Keratinocyte (primary cell): ENCODE results near the gene NUP214. TPM values are rescaled to one million over a fixed set of nuclear protein-coding genes. Genes with fewer than 3 reads are reported as not detected.

Experiments used
- DNase-seq: peaks from one replicate; pipeline ENCODE4 v3.0.0-alpha.2; 2011; ENCODE audit warnings: low read depth, missing footprints, low spot score
- FAIRE-seq: peaks from 2 replicates; lab custom pipeline; 2011; peaks lifted over from hg19 to GRCh38; lab: Jason Lieb, UNC
- H2AFZ ChIP-seq: 2 replicates; pipeline ENCODE4 v1.6.0; 2012; ENCODE audit warnings: low read length, control low read depth, inconsistent platforms; ENCODE audit not compliant: control insufficient read depth
- H3K27ac ChIP-seq: 2 replicates; pipeline ENCODE4 v1.5.1; 2011; ENCODE audit warnings: low read length; ENCODE audit not compliant: control insufficient read depth, insufficient read depth
- H3K27me3 ChIP-seq: 3 replicates; pipeline ENCODE4 v1.6.0; 2011; ENCODE audit warnings: low read length; ENCODE audit not compliant: control insufficient read depth, insufficient read depth; ENCODE audit errors: extremely low read depth
- H3K36me3 ChIP-seq, 2 experiments: 2 replicates in 1 of 2; 3 replicates in 1 of 2; pipeline ENCODE4 v1.5.1; 2011; ENCODE audit warnings: low read length in 2 of 2, mild to moderate bottlenecking in 1 of 2; ENCODE audit not compliant: control insufficient read depth in 2 of 2, insufficient read depth in 2 of 2; ENCODE audit errors: extremely low read depth in 1 of 2
- H3K4me1 ChIP-seq: 3 replicates; pipeline ENCODE4 v1.5.1; 2011; ENCODE audit warnings: low read length; ENCODE audit not compliant: control insufficient read depth, insufficient read depth; ENCODE audit errors: extremely low read depth
- H3K4me2 ChIP-seq: 3 replicates; pipeline ENCODE4 v1.6.0; 2011; ENCODE audit warnings: low read depth, low read length; ENCODE audit not compliant: control insufficient read depth, insufficient read depth; ENCODE audit errors: extremely low read depth
- H3K4me3 ChIP-seq, 3 experiments: fragments of 200-600 bp in 1 of 3; sonication (generic) in 1 of 3; 2 replicates in 2 of 3; 3 replicates in 1 of 3; pipeline ENCODE4 v1.5.1; 2011 to 2016; ENCODE audit warnings: low read length in 3 of 3, mild to moderate bottlenecking in 3 of 3, control low read depth in 2 of 3, inconsistent platforms in 1 of 3, low read depth in 1 of 3, mixed read lengths in 1 of 3, mixed run types in 1 of 3, moderate library complexity in 1 of 3; ENCODE audit not compliant: control insufficient read depth in 2 of 3, insufficient read depth in 2 of 3; ENCODE audit errors: extremely low read depth in 1 of 3
- H3K79me2 ChIP-seq: 2 replicates; pipeline ENCODE4 v1.6.0; 2012; ENCODE audit warnings: low read length; ENCODE audit not compliant: control insufficient read depth, insufficient read depth
- H3K9ac ChIP-seq: 3 replicates; pipeline ENCODE4 v1.6.0; 2011; ENCODE audit warnings: low read length; ENCODE audit not compliant: control insufficient read depth, insufficient read depth; ENCODE audit errors: extremely low read depth
- H3K9me1 ChIP-seq: 3 replicates; pipeline ENCODE4 v1.6.0; 2011; ENCODE audit warnings: low read length; ENCODE audit not compliant: control insufficient read depth, insufficient read depth; ENCODE audit errors: extremely low read depth
- H3K9me3 ChIP-seq: 2 replicates; pipeline ENCODE4 v1.5.1; 2012; ENCODE audit warnings: low read depth, low read length; ENCODE audit not compliant: control insufficient read depth
- H4K20me1 ChIP-seq: 3 replicates; pipeline ENCODE4 v1.6.0; 2011; ENCODE audit warnings: low read length; ENCODE audit not compliant: control insufficient read depth, insufficient read depth; ENCODE audit errors: extremely low read depth
- EZH2 ChIP-seq: IDR thresholded peaks from one replicate; pipeline ENCODE4 v1.6.1; 2012; ENCODE audit warnings: inconsistent platforms, mild to moderate bottlenecking, low read length, moderate library complexity
- dilution Hi-C: fragments of 300-500 bp; cut with MboI; formaldehyde crosslinking; loops from one replicate; pipeline ENCODE4 v1.7.0; 2020; ENCODE audit warnings: low sequenced_read_pairs; ENCODE audit not compliant: extremely low pct_ligation_motif_present
- polyA plus RNA-seq, 5 experiments: library from polyadenylated mRNA; depleted of rRNA in 3 of 5; stranded (reverse) in 3 of 5; stranded (forward) in 1 of 5; unstranded in 1 of 5; fragments of >200 nt; gene quantifications; 1 replicate in 1 of 5; 2 replicates in 3 of 5; 3 replicates in 1 of 5; pipeline versions ENCODE4 v1.2.1 to v1.2.3, GENCODE V29; 2011 to 2012; ENCODE audit warnings: missing spikeins in 2 of 5, low read depth in 1 of 5, low replicate concordance in 1 of 5
- TF ChIP-seq, protein P1 (sequence below), 3 experiments: IDR thresholded peaks in 1 of 3; conservative IDR thresholded peaks in 1 of 3; optimal IDR thresholded peaks in 1 of 3; 2 replicates in 2 of 3; 3 replicates in 1 of 3; pipeline versions ENCODE3 to v1.5.1; 2011; ENCODE audit warnings: low read length in 3 of 3, mild to moderate bottlenecking in 3 of 3, moderate library complexity in 2 of 3, control low read depth in 1 of 3, inconsistent platforms in 1 of 3; ENCODE audit not compliant: insufficient read depth in 2 of 3; ENCODE audit errors: extremely low read depth in 1 of 3

Gene NUP214
- polyA plus RNA-seq, 1 donor (not counting 4 experiments of a cell fraction or from before 2014, with no cell fraction given) = 7.3 TPM

GRCh38 chr9:131146186-131146585 is 20.8 kb downstream of the NUP214 start:
- no peak for FAIRE-seq
- H3K36me3 ChIP-seq = peaks cover 25 to 28% of the 10 kb centered on the region in 2 experiments

DNA sequence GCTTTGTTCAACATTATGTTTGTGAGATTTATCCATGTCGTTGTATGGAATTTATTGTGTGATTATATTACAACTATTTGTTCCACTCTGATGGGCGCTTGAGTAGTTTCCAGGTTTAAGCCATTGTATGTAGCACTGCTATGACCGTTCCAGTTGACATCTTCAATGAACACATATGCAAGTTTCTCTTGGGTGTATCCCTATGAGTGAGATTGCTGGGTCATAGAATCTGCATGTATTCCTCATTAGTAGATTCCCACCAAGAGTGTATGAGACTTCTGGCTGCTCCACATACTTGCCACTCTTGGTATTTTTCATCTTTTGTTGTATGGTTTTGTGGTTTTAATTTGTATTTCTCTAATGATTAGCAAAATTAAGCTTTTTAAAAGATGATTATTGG is 22.9 kb downstream of the NUP214 start:
- no peak overlapping the region for H3K4me2 ChIP-seq
- DNase-seq (no peak), FAIRE-seq (no peak)
- H3K9ac ChIP-seq = no peak overlapping the region
- no peak overlapping the region for H3K4me3 ChIP-seq
- dilution Hi-C loops = no loop called here
- H3K79me2 ChIP-seq = no peaks in the 10 kb centered on the region
- no peaks in the 10 kb centered on the region for H3K27me3 ChIP-seq
- H4K20me1 ChIP-seq = no peaks in the 10 kb centered on the region
- TF ChIP-seq EZH2 = no peak
- TF ChIP-seq, protein P1, sequence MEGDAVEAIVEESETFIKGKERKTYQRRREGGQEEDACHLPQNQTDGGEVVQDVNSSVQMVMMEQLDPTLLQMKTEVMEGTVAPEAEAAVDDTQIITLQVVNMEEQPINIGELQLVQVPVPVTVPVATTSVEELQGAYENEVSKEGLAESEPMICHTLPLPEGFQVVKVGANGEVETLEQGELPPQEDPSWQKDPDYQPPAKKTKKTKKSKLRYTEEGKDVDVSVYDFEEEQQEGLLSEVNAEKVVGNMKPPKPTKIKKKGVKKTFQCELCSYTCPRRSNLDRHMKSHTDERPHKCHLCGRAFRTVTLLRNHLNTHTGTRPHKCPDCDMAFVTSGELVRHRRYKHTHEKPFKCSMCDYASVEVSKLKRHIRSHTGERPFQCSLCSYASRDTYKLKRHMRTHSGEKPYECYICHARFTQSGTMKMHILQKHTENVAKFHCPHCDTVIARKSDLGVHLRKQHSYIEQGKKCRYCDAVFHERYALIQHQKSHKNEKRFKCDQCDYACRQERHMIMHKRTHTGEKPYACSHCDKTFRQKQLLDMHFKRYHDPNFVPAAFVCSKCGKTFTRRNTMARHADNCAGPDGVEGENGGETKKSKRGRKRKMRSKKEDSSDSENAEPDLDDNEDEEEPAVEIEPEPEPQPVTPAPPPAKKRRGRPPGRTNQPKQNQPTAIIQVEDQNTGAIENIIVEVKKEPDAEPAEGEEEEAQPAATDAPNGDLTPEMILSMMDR (optimal IDR thresholded peaks at IDR 0.05 in 1 of 3, IDR thresholded peaks at IDR 0.05 in 1 of 3, conservative IDR thresholded peaks at IDR 0.05 in 1 of 3; ENCODE audit: extremely low read depth in 1 of 3, insufficient read depth in 2 of 3, low read length in 3 of 3) = no peak
- H2AFZ ChIP-seq = no peak overlapping the region
- no peaks in the 10 kb centered on the region for H3K9me3 ChIP-seq
- no peaks in the 10 kb centered on the region for H3K4me1 ChIP-seq
- H3K9me1 ChIP-seq = no peaks in the 10 kb centered on the region
- peaks cover 28 to 37% of the 10 kb centered on the region in 2 experiments for H3K36me3 ChIP-seq
- no peak overlapping the region for H3K27ac ChIP-seq

More at GRCh38 chr9:131146186-131146585, 20.8 kb downstream of the NUP214 start:
- no peaks in the 10 kb centered on the region for H4K20me1 ChIP-seq
- no peak overlapping the region for H3K27ac ChIP-seq
- TF ChIP-seq, protein P1 (optimal IDR thresholded peaks at IDR 0.05 in 1 of 3, IDR thresholded peaks at IDR 0.05 in 1 of 3, conservative IDR thresholded peaks at IDR 0.05 in 1 of 3; ENCODE audit: extremely low read depth in 1 of 3, insufficient read depth in 2 of 3, low read length in 3 of 3) = no peak
- H3K4me3 ChIP-seq = no peak overlapping the region
- H2AFZ ChIP-seq = no peak overlapping the region
- H3K4me2 ChIP-seq = no peak overlapping the region
- no peak for DNase-seq
- no peaks in the 10 kb centered on the region for H3K4me1 ChIP-seq
- no peaks in the 10 kb centered on the region for H3K9me3 ChIP-seq
- dilution Hi-C loops = no loop called here
- H3K9me1 ChIP-seq = no peaks in the 10 kb centered on the region
- no peaks in the 10 kb centered on the region for H3K27me3 ChIP-seq
- H3K79me2 ChIP-seq = no peaks in the 10 kb centered on the region
- no peak overlapping the region for H3K9ac ChIP-seq
